GM12878 (cell line): Measurements from ENCODE around the gene NEU4. TPM values are rescaled to one million over a fixed set of nuclear protein-coding genes. Genes with fewer than 3 reads are reported as not detected.

Source experiments
- ATF7 ChIP-seq: fragments of 450-650 bp; IDR thresholded peaks from 2 replicates; pipeline ENCODE4 v1.6.1; 2016; ENCODE audit warnings: low read depth, mild to moderate bottlenecking
- CHD2 ChIP-seq: IDR thresholded peaks from 2 replicates; pipeline ENCODE4 v1.6.1; 2011; ENCODE audit warnings: low read depth, low read length, improper control_type of control experiment, borderline replicate concordance
- EZH2 ChIP-seq: IDR thresholded peaks from 2 replicates; pipeline ENCODE4 v1.6.1; 2012; ENCODE audit warnings: low read depth, mild to moderate bottlenecking, control low read depth, inconsistent platforms, low read length, borderline replicate concordance; ENCODE audit not compliant: control insufficient read depth
- FOXK2 ChIP-seq: fragments of 450-650 bp; IDR thresholded peaks from 2 replicates; pipeline ENCODE4 v1.6.1; 2017; ENCODE audit warnings: mild to moderate bottlenecking, moderate library complexity
- FOXM1 ChIP-seq: IDR thresholded peaks from 2 replicates; pipeline ENCODE4 v1.6.1; 2012; ENCODE audit warnings: low read depth, mild to moderate bottlenecking, inconsistent platforms, low read length, moderate library complexity
- MEF2B ChIP-seq: fragments of 450-650 bp; IDR thresholded peaks from 2 replicates; pipeline ENCODE4 v1.6.1; 2018; ENCODE audit warnings: mild to moderate bottlenecking, moderate library complexity; ENCODE audit not compliant: partially characterized antibody, poor library complexity, severe bottlenecking
- MTA2 ChIP-seq: fragments of 450-650 bp; IDR thresholded peaks from 2 replicates; pipeline ENCODE4 v1.6.1; 2016; ENCODE audit warnings: low read depth, mild to moderate bottlenecking, moderate library complexity
- NFIC ChIP-seq: IDR thresholded peaks from 2 replicates; pipeline ENCODE4 v1.6.1; 2012; ENCODE audit warnings: low read depth, mild to moderate bottlenecking, inconsistent platforms, low read length, moderate library complexity
- POLR2A ChIP-seq: IDR thresholded peaks from 2 replicates; pipeline ENCODE4 v1.6.1; 2011; ENCODE audit warnings: low read depth, mild to moderate bottlenecking, low read length
- POLR2AphosphoS5 ChIP-seq: IDR thresholded peaks from 2 replicates; pipeline ENCODE4 v1.6.1; 2011; ENCODE audit warnings: mild to moderate bottlenecking, low read length, inconsistent platforms
- POU2F2 ChIP-seq: IDR thresholded peaks from 3 replicates; pipeline ENCODE4 v1.6.1; 2011; ENCODE audit warnings: low read depth, mild to moderate bottlenecking, low read length, borderline replicate concordance
- RBBP5 ChIP-seq: fragments of 200-600 bp; sonication (generic); conservative IDR thresholded peaks from 2 replicates; pipeline ENCODE4 v1.6.1; 2016
- RELA ChIP-seq: fragments of 450-650 bp; IDR thresholded peaks from 2 replicates; pipeline ENCODE4 v1.8.0; 2014; ENCODE audit warnings: borderline replicate concordance; ENCODE audit not compliant: partially characterized antibody
- RUNX3 ChIP-seq: IDR thresholded peaks from 2 replicates; pipeline ENCODE4 v1.6.1; 2012; ENCODE audit warnings: low read length, inconsistent platforms
- SP1 ChIP-seq: IDR thresholded peaks from one replicate; pipeline ENCODE4 v1.6.1; 2011; ENCODE audit warnings: low read depth, low read length
- STAT1 ChIP-seq: fragments of 450-650 bp; conservative IDR thresholded peaks from 2 replicates; pipeline ENCODE4 v1.6.1; 2014; ENCODE audit warnings: antibody characterized with exemption, mild to moderate bottlenecking
- STAT3 ChIP-seq: IDR thresholded peaks from 2 replicates; pipeline ENCODE4 v1.6.1; 2011; ENCODE audit warnings: low read depth, low read length, improper control_type of control experiment
- TCF7 ChIP-seq: IDR thresholded peaks from 2 replicates; pipeline ENCODE4 v1.6.1; 2014; ENCODE audit warnings: antibody characterized with exemption, borderline replicate concordance
- ZNF274 ChIP-seq: IDR thresholded peaks from one replicate; pipeline ENCODE4 v1.8.0; 2011; ENCODE audit not compliant: insufficient read length, insufficient read depth
- polyA plus RNA-seq, 11 experiments: library from polyadenylated mRNA; depleted of rRNA in 4 of 11; unstranded in 6 of 11; stranded (reverse) in 5 of 11; fragments of >200 nt; fragmentation: Nextera tagmentation in 4 of 11; fragmentation: Illumina TruSeq in 1 of 11; extraction: Ambion mirVana in 4 of 11; extraction: Trizol in 1 of 11; gene quantifications; 1 replicate in 1 of 11; 2 replicates in 10 of 11; pipeline versions ENCODE4 v1.2.1 to v1.2.3, GENCODE V29; 2011 to 2016; ENCODE audit warnings: inconsistent platforms in 2 of 11, missing spikeins in 2 of 11, low read depth in 1 of 11
- total RNA-seq, 4 experiments: library from RNA; depleted of rRNA in 3 of 4; stranded (reverse); fragments of >200 nt in 3 of 4; fragmentation: Illumina TruSeq in 1 of 4; extraction: Trizol in 1 of 4; gene quantifications; 2 replicates each; pipeline versions ENCODE4 v1.2.1 to v1.2.3, GENCODE V29; 2013 to 2021
- TF ChIP-seq, protein P1 (sequence below): fragments of 450-650 bp; IDR thresholded peaks from 2 replicates; pipeline ENCODE4 v1.6.1; 2016; ENCODE audit warnings: mild to moderate bottlenecking
- TF ChIP-seq, protein P2 (sequence below): fragments of 450-650 bp; IDR thresholded peaks from 2 replicates; pipeline ENCODE4 v1.6.1; 2016; ENCODE audit warnings: mild to moderate bottlenecking
- TF ChIP-seq, protein P3 (sequence below): IDR thresholded peaks from 2 replicates; pipeline ENCODE4 v1.6.1; 2011; ENCODE audit warnings: mild to moderate bottlenecking, low read depth, low read length, moderate library complexity; ENCODE audit not compliant: insufficient replicate concordance
- TF ChIP-seq, protein P4 (sequence below), 3 experiments: IDR thresholded peaks in 2 of 3; conservative IDR thresholded peaks in 1 of 3; 2 replicates each; pipeline ENCODE4 v1.5.1; 2011; ENCODE audit warnings: low read depth in 3 of 3, low read length in 3 of 3, mild to moderate bottlenecking in 3 of 3, control low read depth in 2 of 3, moderate library complexity in 2 of 3, inconsistent platforms in 1 of 3, mixed read lengths in 1 of 3; ENCODE audit not compliant: control insufficient read depth in 2 of 3, insufficient read depth in 1 of 3; ENCODE audit errors: extremely low read depth in 1 of 3
- TF ChIP-seq, protein P5 (sequence below): fragments of 450-650 bp; IDR thresholded peaks from 2 replicates; pipeline ENCODE4 v1.6.1; 2017; ENCODE audit warnings: antibody characterized with exemption, mild to moderate bottlenecking, moderate library complexity

NEU4 gene
- total and polyA plus RNA-seq, 10 of the 15 experiments (the other 5 are each of a cell fraction or from before 2014, with no cell fraction given), result 0.01 to 0.28 (median 0.14) TPM; not detected in 5

DNA sequence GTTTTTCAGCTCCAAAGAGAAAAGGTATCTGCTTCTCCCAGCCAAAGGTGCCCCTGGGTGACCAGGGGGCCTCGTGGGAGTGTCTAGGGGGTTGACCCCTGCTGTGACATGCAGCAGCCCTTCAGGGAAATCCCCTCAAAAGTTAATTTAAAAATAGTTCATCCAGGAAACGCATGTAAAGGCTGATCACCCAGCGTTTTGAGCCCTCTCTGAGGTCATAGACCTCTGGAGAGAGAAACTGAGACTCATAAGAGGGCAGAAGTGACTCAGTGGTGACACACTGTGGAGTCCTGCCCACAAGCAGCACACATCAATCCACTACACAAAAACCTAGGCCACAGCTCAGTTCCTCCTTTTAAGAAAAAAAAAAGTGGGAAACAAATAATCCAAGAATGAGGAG lies 20.4 kb upstream of the NEU4 start (continued):
- TF ChIP-seq CHD2 (no peak), RUNX3 (peak; percentile 86), POLR2AphosphoS5 (no peak), POU2F2 (no peak), SP1 (no peak), MTA2 (peak; percentile 60; the same call in 1 of the 2 replicates), FOXM1 (peak; percentile 82; the same call in 1 of the 2 replicates), TCF7 (peak; percentile 26; the same call in 1 of the 2 replicates), ATF7 (peak; percentile 71), FOXK2 (no peak), RBBP5 (no peak), POLR2A (no peak), ZNF274 (no peak), STAT3 (no peak), EZH2 (no peak), STAT1 (no peak), NFIC (peak; percentile 64; the same call in 1 of the 2 replicates), RELA (no peak), MEF2B (peak; percentile 57)
- TF ChIP-seq, protein P1, sequence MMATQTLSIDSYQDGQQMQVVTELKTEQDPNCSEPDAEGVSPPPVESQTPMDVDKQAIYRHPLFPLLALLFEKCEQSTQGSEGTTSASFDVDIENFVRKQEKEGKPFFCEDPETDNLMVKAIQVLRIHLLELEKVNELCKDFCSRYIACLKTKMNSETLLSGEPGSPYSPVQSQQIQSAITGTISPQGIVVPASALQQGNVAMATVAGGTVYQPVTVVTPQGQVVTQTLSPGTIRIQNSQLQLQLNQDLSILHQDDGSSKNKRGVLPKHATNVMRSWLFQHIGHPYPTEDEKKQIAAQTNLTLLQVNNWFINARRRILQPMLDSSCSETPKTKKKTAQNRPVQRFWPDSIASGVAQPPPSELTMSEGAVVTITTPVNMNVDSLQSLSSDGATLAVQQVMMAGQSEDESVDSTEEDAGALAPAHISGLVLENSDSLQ, result peak; percentile 28
- TF ChIP-seq, protein P2, sequence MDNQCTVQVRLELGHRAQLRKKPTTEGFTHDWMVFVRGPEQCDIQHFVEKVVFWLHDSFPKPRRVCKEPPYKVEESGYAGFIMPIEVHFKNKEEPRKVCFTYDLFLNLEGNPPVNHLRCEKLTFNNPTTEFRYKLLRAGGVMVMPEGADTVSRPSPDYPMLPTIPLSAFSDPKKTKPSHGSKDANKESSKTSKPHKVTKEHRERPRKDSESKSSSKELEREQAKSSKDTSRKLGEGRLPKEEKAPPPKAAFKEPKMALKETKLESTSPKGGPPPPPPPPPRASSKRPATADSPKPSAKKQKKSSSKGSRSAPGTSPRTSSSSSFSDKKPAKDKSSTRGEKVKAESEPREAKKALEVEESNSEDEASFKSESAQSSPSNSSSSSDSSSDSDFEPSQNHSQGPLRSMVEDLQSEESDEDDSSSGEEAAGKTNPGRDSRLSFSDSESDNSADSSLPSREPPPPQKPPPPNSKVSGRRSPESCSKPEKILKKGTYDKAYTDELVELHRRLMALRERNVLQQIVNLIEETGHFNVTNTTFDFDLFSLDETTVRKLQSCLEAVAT, result no peak
- TF ChIP-seq, protein P3, sequence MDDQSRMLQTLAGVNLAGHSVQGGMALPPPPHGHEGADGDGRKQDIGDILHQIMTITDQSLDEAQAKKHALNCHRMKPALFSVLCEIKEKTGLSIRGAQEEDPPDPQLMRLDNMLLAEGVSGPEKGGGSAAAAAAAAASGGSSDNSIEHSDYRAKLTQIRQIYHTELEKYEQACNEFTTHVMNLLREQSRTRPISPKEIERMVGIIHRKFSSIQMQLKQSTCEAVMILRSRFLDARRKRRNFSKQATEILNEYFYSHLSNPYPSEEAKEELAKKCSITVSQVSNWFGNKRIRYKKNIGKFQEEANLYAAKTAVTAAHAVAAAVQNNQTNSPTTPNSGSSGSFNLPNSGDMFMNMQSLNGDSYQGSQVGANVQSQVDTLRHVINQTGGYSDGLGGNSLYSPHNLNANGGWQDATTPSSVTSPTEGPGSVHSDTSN, result no peak
- TF ChIP-seq, protein P4, sequence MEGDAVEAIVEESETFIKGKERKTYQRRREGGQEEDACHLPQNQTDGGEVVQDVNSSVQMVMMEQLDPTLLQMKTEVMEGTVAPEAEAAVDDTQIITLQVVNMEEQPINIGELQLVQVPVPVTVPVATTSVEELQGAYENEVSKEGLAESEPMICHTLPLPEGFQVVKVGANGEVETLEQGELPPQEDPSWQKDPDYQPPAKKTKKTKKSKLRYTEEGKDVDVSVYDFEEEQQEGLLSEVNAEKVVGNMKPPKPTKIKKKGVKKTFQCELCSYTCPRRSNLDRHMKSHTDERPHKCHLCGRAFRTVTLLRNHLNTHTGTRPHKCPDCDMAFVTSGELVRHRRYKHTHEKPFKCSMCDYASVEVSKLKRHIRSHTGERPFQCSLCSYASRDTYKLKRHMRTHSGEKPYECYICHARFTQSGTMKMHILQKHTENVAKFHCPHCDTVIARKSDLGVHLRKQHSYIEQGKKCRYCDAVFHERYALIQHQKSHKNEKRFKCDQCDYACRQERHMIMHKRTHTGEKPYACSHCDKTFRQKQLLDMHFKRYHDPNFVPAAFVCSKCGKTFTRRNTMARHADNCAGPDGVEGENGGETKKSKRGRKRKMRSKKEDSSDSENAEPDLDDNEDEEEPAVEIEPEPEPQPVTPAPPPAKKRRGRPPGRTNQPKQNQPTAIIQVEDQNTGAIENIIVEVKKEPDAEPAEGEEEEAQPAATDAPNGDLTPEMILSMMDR (IDR thresholded peaks at IDR 0.05 in 2 of 3, conservative IDR thresholded peaks at IDR 0.05 in 1 of 3; ENCODE audit: control insufficient read depth in 2 of 3, extremely low read depth in 1 of 3, insufficient read depth in 1 of 3, low read depth in 3 of 3, low read length in 3 of 3), result peak; percentile 5 to 23 (median 10); a peak in 2 of 6 replicates
- TF ChIP-seq, protein P5, sequence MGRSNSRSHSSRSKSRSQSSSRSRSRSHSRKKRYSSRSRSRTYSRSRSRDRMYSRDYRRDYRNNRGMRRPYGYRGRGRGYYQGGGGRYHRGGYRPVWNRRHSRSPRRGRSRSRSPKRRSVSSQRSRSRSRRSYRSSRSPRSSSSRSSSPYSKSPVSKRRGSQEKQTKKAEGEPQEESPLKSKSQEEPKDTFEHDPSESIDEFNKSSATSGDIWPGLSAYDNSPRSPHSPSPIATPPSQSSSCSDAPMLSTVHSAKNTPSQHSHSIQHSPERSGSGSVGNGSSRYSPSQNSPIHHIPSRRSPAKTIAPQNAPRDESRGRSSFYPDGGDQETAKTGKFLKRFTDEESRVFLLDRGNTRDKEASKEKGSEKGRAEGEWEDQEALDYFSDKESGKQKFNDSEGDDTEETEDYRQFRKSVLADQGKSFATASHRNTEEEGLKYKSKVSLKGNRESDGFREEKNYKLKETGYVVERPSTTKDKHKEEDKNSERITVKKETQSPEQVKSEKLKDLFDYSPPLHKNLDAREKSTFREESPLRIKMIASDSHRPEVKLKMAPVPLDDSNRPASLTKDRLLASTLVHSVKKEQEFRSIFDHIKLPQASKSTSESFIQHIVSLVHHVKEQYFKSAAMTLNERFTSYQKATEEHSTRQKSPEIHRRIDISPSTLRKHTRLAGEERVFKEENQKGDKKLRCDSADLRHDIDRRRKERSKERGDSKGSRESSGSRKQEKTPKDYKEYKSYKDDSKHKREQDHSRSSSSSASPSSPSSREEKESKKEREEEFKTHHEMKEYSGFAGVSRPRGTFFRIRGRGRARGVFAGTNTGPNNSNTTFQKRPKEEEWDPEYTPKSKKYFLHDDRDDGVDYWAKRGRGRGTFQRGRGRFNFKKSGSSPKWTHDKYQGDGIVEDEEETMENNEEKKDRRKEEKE, result no peak
